Measurements from ENCODE around the gene AMN.

GRCh38 chr14:102933618-102934231 lies 11.3 kb downstream of the AMN start:
- TF ChIP-seq CTCF (IDR thresholded peaks at IDR 0.05; ENCODE audit: borderline replicate concordance, extremely low read depth, low read length, poor library complexity, severe bottlenecking): no peak
- TF ChIP-seq EZH2 (IDR thresholded peaks at IDR 0.05; ENCODE audit: borderline replicate concordance, low read depth, low read length, severe bottlenecking): no peak

All from DND-41 (cell line).